ENCODE results near the gene SMTNL2.
"Not testable (repeated sequence)": the region's sequence is repeated elsewhere in the genome, so short reads cannot be mapped to it uniquely, and the experiment has no call there.

GRCh38 chr17:4624451-4624911 is 40.2 kb downstream of the SMTNL2 start:
- not testable (repeated sequence) for TF ChIP-seq CTCF, POLR2A (IDR thresholded peaks at IDR 0.05)

All from right lobe of liver (tissue), 4 donors.